ENCODE results near the gene MGAT4B.

The MGAT4B gene

DNA sequence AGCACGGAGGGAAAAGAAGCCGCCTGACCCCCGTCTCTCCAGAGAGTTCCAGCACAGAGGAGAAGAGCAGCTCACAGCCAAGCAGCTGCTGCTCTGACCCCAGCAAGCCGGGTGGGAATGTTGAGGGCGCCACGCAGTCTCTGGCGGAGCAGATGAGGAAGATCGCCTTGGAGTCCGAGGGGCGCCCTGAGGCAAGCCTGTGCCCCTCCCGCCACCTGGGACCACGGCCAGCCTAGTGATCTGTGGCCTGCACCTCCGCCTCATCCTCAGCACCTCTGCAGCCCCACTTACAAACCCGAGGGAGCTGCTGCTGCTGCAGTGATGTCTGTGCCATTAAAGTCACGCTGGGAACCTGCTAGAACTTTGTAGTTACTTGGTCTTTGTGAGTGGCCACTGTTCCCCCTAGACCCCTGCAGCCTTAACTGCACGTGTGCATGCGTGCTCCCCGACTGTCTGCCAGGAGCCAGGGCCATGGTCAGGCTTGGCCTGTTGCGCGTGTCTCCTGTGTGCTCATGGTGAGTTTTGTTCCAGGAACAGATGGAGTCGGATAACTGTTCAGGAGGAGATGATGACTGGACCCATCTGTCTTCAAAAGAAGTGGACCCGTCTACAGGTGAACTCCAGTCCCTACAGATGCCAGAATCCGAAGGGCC lies 26.5 kb upstream of the MGAT4B start:
- H3K4me3 ChIP-seq (ENCODE audit: low read depth, low read length) = no peak overlapping the region
- TF ChIP-seq, protein P1, sequence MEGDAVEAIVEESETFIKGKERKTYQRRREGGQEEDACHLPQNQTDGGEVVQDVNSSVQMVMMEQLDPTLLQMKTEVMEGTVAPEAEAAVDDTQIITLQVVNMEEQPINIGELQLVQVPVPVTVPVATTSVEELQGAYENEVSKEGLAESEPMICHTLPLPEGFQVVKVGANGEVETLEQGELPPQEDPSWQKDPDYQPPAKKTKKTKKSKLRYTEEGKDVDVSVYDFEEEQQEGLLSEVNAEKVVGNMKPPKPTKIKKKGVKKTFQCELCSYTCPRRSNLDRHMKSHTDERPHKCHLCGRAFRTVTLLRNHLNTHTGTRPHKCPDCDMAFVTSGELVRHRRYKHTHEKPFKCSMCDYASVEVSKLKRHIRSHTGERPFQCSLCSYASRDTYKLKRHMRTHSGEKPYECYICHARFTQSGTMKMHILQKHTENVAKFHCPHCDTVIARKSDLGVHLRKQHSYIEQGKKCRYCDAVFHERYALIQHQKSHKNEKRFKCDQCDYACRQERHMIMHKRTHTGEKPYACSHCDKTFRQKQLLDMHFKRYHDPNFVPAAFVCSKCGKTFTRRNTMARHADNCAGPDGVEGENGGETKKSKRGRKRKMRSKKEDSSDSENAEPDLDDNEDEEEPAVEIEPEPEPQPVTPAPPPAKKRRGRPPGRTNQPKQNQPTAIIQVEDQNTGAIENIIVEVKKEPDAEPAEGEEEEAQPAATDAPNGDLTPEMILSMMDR (IDR thresholded peaks at IDR 0.05; ENCODE audit: insufficient read depth, low read depth, low read length, missing control alignments) = no peak
- no peak for DNase-seq (ENCODE audit: low read depth)

GRCh38 chr5:179832039-179832745 lies 25.5 kb upstream of the MGAT4B start:
- DNase-seq (ENCODE audit: low read depth) = no peak
- no peak overlapping the region for H3K4me3 ChIP-seq (ENCODE audit: low read depth, low read length)
- TF ChIP-seq, protein P1 (IDR thresholded peaks at IDR 0.05; ENCODE audit: insufficient read depth, low read depth, low read length, missing control alignments) = no peak

DNA sequence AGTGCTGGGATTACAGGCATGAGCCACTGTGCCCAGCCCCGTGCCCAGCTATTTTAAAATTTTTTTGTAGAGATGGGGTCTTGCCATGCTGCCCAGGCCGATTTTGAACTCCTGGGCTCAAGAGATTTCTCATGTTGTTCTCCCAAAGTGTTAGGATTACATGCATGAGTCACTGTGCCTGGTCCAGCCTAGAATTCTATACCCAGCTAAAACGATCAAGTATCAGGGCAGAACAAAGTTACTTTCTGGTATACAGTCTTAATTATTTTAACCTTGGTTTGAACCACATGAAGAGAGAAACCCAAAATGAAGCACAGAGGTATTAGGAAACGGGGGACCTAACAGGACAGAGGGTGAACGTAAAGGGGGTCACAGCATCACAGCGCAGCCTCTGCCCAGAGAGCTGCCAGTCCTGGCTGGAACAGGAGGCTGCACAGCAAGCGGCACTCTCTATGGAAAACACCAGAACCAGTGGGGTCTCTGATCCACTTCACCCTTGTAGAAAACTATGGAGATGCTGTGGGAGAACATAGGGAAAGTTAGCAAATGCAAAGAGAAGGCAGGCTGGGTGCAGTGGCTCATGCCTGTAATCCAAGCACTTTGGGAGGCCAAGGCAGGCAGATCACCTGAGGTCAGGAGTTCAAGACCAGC lies 24.3 kb upstream of the MGAT4B start:
- TF ChIP-seq, protein P1 (IDR thresholded peaks at IDR 0.05; ENCODE audit: insufficient read depth, low read depth, low read length, missing control alignments) = no peak
- no peak for DNase-seq (ENCODE audit: low read depth)
- no peak overlapping the region for H3K4me3 ChIP-seq (ENCODE audit: low read depth, low read length)

- H3K4me3 ChIP-seq (ENCODE audit: low read depth, low read length) = no peak overlapping the region
- TF ChIP-seq, protein P1 (IDR thresholded peaks at IDR 0.05; ENCODE audit: insufficient read depth, low read depth, low read length, missing control alignments) = no peak
- DNase-seq (ENCODE audit: low read depth) = no peak
Observed at GRCh38 chr5:179829732-179830435, 23.2 kb upstream of the MGAT4B start.

DNA sequence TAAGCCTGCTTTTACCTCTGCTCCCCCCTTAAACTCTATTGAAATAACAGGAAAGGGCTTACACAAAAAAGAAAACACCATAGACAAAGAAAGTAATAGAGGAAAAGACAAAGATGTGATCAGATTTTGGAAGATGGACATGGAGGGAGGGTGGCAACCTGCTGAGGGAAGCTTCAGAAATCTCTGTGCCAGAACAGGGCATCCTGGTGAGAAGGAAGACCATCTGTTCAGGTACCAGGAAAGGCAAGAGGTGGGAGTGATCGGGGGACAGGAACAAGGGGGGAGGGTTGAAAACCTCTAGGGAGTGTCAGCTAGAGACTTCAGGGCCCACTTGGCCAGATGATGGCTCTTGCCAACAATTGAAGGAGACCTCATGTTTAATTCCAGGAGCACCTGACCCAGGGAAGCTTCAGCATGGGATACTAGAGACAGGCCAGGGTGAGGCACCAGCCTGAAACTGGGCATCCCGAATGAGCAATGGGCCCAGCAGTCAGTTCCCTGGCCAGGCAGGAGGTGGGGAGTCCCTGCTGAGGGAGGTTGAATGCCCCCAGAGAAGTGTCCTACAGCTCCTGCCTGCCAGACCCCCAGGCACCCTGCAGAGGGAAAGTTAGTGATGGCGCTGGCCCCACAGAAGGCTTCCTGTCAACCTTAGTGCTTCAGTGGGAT lies 22.2 kb upstream of the MGAT4B start:
- DNase-seq (ENCODE audit: low read depth) = no peak
- no peak overlapping the region for H3K4me3 ChIP-seq (ENCODE audit: low read depth, low read length)
- TF ChIP-seq, protein P1 (IDR thresholded peaks at IDR 0.05; ENCODE audit: insufficient read depth, low read depth, low read length, missing control alignments) = no peak

DNA sequence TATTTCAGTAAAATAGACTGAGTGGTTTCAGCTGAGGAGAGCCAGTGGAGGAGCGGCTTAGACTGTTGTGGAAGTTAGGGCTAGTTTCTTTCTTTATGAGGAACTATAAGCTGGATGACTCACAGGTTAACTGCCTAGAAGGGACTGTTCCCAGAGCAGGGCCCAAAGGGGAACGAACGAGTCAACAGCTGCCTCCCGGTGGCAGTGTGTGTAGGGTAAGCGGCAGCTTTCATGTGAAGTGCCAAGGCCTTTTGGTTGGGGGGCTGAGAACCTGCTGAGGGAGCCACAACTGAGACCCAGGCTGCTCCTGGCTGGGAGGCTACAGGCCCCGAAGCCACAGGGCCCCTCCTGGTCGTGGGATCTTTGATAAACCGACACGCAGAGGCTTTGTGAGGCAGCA lies 21.0 kb upstream of the MGAT4B start:
- TF ChIP-seq, protein P1 (IDR thresholded peaks at IDR 0.05; ENCODE audit: insufficient read depth, low read depth, low read length, missing control alignments) = no peak
- H3K4me3 ChIP-seq (ENCODE audit: low read depth, low read length) = no peak overlapping the region
- no peak for DNase-seq (ENCODE audit: low read depth)
